GM12892 (cell line): Measurements from ENCODE around the gene FNDC5.

Source experiments
- POLR2A ChIP-seq: IDR thresholded peaks from 2 replicates; pipeline ENCODE4 v1.6.1; 2011; ENCODE audit warnings: low read depth, low read length, control low read depth
- POLR2AphosphoS5 ChIP-seq: IDR thresholded peaks from 2 replicates; pipeline ENCODE4 v1.6.1; 2011; ENCODE audit warnings: low read depth, low read length, control low read depth

DNA sequence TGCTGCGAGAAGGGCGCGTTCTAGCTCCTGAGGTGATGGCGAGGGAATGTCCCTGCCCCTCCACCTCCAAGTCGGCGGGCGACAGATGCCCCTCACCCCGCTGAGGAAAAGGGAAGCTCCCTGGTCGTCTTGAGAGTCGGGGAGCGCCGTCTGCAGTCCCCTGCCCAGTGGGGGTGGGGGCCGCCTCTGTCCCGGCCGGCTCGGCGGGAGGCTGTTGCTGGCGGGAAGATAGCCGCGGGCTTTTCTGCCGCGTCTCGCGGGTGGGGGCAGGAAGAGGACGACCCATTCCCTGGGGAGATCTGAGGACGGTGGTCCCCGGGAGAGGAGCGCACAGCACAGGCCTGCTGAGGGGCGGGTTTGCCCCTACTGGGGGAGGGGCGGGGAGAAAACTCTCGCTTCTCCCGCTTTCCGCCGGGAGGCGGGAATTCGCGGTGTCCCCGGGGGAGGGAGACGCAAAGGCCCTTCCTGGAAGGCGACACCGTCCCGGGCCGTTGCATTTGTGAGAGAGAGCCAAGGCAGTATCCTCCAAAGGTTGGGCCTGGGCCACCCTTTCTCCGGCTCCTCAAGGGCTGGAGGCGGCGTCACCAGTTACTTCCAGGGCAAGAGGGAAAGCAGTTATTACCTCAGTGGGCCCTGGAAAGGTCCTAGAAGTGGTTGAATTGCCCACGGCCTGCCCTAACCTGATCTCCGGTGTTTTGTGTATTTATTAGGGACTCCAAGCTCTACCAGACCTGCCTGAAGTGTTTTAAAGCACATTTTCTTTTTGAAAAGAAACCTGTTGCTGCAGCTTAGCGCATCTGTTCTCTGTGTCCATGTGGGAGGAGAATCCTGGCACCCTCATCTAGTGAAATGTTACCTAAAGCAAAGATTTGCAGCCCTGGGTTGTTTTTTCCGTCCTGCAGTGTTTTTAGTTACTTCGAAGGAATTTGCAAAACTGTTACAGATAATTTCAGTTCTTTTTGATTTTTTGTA, 52.6 kb downstream of the FNDC5 start:
- TF ChIP-seq POLR2AphosphoS5 (peak; percentile 32), POLR2A (peak; percentile 49)
